Measurements from ENCODE around the gene TMEM50B.

GRCh38 chr21:33512481-33512880, 32.7 kb upstream of the TMEM50B start:
- TF ChIP-seq CTCF (conservative IDR thresholded peaks at IDR 0.05; ENCODE audit: low read depth in 2 of 2) (no peak), POLR2AphosphoS5 (IDR thresholded peaks at IDR 0.05; ENCODE audit: low read depth) (no peak), EZH2phosphoT487 (IDR thresholded peaks at IDR 0.05; ENCODE audit: unreplicated experiment) (no peak), JUNB (IDR thresholded peaks at IDR 0.05; ENCODE audit: unreplicated experiment) (no peak), CREB1 (CRISPR knock-in tag; IDR thresholded peaks at IDR 0.05; ENCODE audit: low read depth) (no peak), EZH2 (IDR thresholded peaks at IDR 0.05; ENCODE audit: low read depth, unreplicated experiment) (no peak), ZNF114 (CRISPR knock-in tag; IDR thresholded peaks at IDR 0.05) (no peak), ZNF462 (CRISPR knock-in tag; IDR thresholded peaks at IDR 0.05) (no peak), NANOG (IDR thresholded peaks at IDR 0.05; ENCODE audit: borderline replicate concordance) (no peak)
- TF ChIP-seq, protein P1, sequence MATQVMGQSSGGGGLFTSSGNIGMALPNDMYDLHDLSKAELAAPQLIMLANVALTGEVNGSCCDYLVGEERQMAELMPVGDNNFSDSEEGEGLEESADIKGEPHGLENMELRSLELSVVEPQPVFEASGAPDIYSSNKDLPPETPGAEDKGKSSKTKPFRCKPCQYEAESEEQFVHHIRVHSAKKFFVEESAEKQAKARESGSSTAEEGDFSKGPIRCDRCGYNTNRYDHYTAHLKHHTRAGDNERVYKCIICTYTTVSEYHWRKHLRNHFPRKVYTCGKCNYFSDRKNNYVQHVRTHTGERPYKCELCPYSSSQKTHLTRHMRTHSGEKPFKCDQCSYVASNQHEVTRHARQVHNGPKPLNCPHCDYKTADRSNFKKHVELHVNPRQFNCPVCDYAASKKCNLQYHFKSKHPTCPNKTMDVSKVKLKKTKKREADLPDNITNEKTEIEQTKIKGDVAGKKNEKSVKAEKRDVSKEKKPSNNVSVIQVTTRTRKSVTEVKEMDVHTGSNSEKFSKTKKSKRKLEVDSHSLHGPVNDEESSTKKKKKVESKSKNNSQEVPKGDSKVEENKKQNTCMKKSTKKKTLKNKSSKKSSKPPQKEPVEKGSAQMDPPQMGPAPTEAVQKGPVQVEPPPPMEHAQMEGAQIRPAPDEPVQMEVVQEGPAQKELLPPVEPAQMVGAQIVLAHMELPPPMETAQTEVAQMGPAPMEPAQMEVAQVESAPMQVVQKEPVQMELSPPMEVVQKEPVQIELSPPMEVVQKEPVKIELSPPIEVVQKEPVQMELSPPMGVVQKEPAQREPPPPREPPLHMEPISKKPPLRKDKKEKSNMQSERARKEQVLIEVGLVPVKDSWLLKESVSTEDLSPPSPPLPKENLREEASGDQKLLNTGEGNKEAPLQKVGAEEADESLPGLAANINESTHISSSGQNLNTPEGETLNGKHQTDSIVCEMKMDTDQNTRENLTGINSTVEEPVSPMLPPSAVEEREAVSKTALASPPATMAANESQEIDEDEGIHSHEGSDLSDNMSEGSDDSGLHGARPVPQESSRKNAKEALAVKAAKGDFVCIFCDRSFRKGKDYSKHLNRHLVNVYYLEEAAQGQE (IDR thresholded peaks at IDR 0.05; ENCODE audit: unreplicated experiment), result no peak

Data from GM23338 (cell line).